Measurements from ENCODE around the gene VENTX. TPM values are rescaled to one million over a fixed set of nuclear protein-coding genes. Genes with fewer than 3 reads are reported as not detected.

The VENTX gene
- total and polyA plus RNA-seq, 2 of the 4 experiments (the other 2 are of a cell fraction) = not detected

- H3K27me3 ChIP-seq (ENCODE audit: control insufficient read depth, insufficient read depth, low read length) = peaks cover 27% of the 10 kb centered on the region
- H2BK15ac ChIP-seq (ENCODE audit: low read depth, low read length) = no peak overlapping the region
- dilution Hi-C loops (cut with HindIII; ENCODE audit: low sequenced_read_pairs, unreplicated experiment) = no loop called here
- ATAC-seq (ENCODE audit: low read depth) (no peak), DNase-seq (no peak)
- H3K56ac ChIP-seq (ENCODE audit: extremely low read depth, insufficient read depth, low read length) = no peak overlapping the region
- WGBS, 2 experiments (ENCODE audit: extremely low coverage in 2 of 2, insufficient read length in 1 of 2) = 78% methylated on average over 9 of the region's 25 CpGs; no CpG with 5 or more reads in 1 of the 2 experiments
- no peak overlapping the region for H2AK5ac ChIP-seq (ENCODE audit: low read depth, low read length)
- H4K20me1 ChIP-seq (ENCODE audit: insufficient read depth, low read length) = no peaks in the 10 kb centered on the region
- intact Hi-C loops (cut with micrococcal nuclease) = no loop called here
- H3K36me3 ChIP-seq (ENCODE audit: control insufficient read depth, insufficient read depth, low read length) = no peaks in the 10 kb centered on the region
- no peak overlapping the region for H3K27ac ChIP-seq (ENCODE audit: insufficient read depth, low read length)
- H3K4me3 ChIP-seq (ENCODE audit: insufficient read depth, low read depth, low read length) = no peak overlapping the region
- H3K14ac ChIP-seq (replicated peaks; ENCODE audit: low read depth, low read length) = no peak overlapping the region
- H3K9ac ChIP-seq (ENCODE audit: low read depth, low read length) = no peak overlapping the region
- no peak overlapping the region for H3K18ac ChIP-seq (ENCODE audit: low read depth, low read length)
- no peaks in the 10 kb centered on the region for H3K9me1 ChIP-seq (ENCODE audit: insufficient read depth, low read length)
- H2BK20ac ChIP-seq (ENCODE audit: low read depth, low read length) = no peak overlapping the region
- H2BK120ac ChIP-seq (ENCODE audit: low read depth, low read length) = no peak overlapping the region
- in situ Hi-C loops (cut with MboI; ENCODE audit: low sequenced_read_pairs) = no loop called here
- ChIA-PET CTCF (no interaction called here), POLR2A (ENCODE audit: unreplicated experiment) (interaction anchor here (0.6 kb wide), 1 partner anchor 100 kb away, joined by 5 read pairs; no protein-coding TSS in a partner anchor)
- H3K4me2 ChIP-seq (ENCODE audit: low read depth, low read length) = no peak overlapping the region
- H2AFZ ChIP-seq (replicated peaks; ENCODE audit: low read length, poor library complexity) = peak overlapping the region; percentile 34
- no peak overlapping the region for H3K23ac ChIP-seq (ENCODE audit: low read depth, low read length)
- H3K4ac ChIP-seq (ENCODE audit: low read depth, low read length) = no peak overlapping the region
- BruUV-seq (replicated peaks) = no TSS peak
- no peaks in the 10 kb centered on the region for H3K4me1 ChIP-seq (ENCODE audit: control insufficient read depth, insufficient read depth, low read length)
- H4K91ac ChIP-seq (ENCODE audit: insufficient read depth, low read depth, low read length) = no peak overlapping the region
- H3K79me1 ChIP-seq (ENCODE audit: low read depth in 1 of 2, low read length in 2 of 2) = no peaks in the 10 kb centered on the region
- H4K5ac ChIP-seq (ENCODE audit: low read depth, low read length) = no peak overlapping the region
- H2AK9ac ChIP-seq (replicated peaks; ENCODE audit: low read depth, low read length, poor library complexity) = peak overlapping the region; percentile 37
- H2BK5ac ChIP-seq (ENCODE audit: low read depth, low read length, poor library complexity, severe bottlenecking) = no peak overlapping the region
- TF ChIP-seq RFX5 (IDR thresholded peaks at IDR 0.05; ENCODE audit: low read depth, low read length) (no peak), CHD1 (IDR thresholded peaks at IDR 0.05; ENCODE audit: low read depth, low read length) (no peak), MAFK (IDR thresholded peaks at IDR 0.05; ENCODE audit: low read depth, low read length) (no peak), SMC3 (IDR thresholded peaks at IDR 0.05; ENCODE audit: low read depth, low read length) (no peak), BHLHE40 (IDR thresholded peaks at IDR 0.05; ENCODE audit: low read depth, low read length) (no peak), USF2 (IDR thresholded peaks at IDR 0.05; ENCODE audit: low read depth, low read length) (no peak), MAZ (IDR thresholded peaks at IDR 0.05; ENCODE audit: borderline replicate concordance, low read depth, low read length) (no peak), RCOR1 (IDR thresholded peaks at IDR 0.05; ENCODE audit: insufficient replicate concordance, low read length) (no peak)
- no peaks in the 10 kb centered on the region for H3K9me3 ChIP-seq (ENCODE audit: control insufficient read depth, insufficient read depth, low read length)
- no peak overlapping the region for H4K8ac ChIP-seq (ENCODE audit: low read depth in 2 of 2, low read length in 2 of 2)
Observed at GRCh38 chr10:133224756-133225372, 12.8 kb upstream of the VENTX start.
